OCI-LY1 (cell line): ENCODE data around the gene RABGAP1L.

Experiments used
- H2AFZ ChIP-seq: fragments of 200-600 bp; sonication (generic), shearing (Covaris generic); 2 replicates; pipeline ENCODE4 v1.6.0; 2014; ENCODE audit warnings: antibody characterized with exemption, mild to moderate bottlenecking, low read length
- H3F3A ChIP-seq: fragments of 200-600 bp; sonication (generic), shearing (Covaris generic); 2 replicates; pipeline ENCODE4 v1.6.0; 2014; ENCODE audit warnings: mild to moderate bottlenecking, antibody characterized with exemption, low read length, moderate library complexity; ENCODE audit not compliant: insufficient read depth
- H3K27ac ChIP-seq: fragments of 200-600 bp; sonication (generic); 2 replicates; pipeline ENCODE4 v1.5.1; 2014; ENCODE audit warnings: low read length, mixed run types, mild to moderate bottlenecking, low read depth; ENCODE audit not compliant: poor library complexity, severe bottlenecking
- H3K27me3 ChIP-seq: fragments of 200-600 bp; sonication (generic); 2 replicates; pipeline ENCODE4 v1.6.0; 2014; ENCODE audit warnings: antibody characterized with exemption, mild to moderate bottlenecking, low read length, moderate library complexity; ENCODE audit not compliant: insufficient read depth
- H3K36me3 ChIP-seq: fragments of 200-600 bp; sonication (generic); 2 replicates; pipeline ENCODE4 v1.6.1; 2014; ENCODE audit warnings: mild to moderate bottlenecking, antibody characterized with exemption, low read length, moderate library complexity, mixed read lengths; ENCODE audit not compliant: insufficient read depth
- H3K4me1 ChIP-seq: fragments of 200-600 bp; sonication (generic); 2 replicates; pipeline ENCODE4 v1.5.1; 2014; ENCODE audit warnings: mild to moderate bottlenecking, low read length, moderate library complexity; ENCODE audit not compliant: insufficient read depth, severe bottlenecking
- H3K4me2 ChIP-seq: fragments of 200-600 bp; sonication (generic), shearing (Covaris generic); 2 replicates; pipeline ENCODE4 v1.6.1; 2014; ENCODE audit warnings: low read length
- H3K4me3 ChIP-seq: fragments of 200-600 bp; sonication (generic); 2 replicates; pipeline ENCODE4 v1.5.1; 2014; ENCODE audit warnings: low read length, low read depth, mild to moderate bottlenecking, mixed read lengths; ENCODE audit not compliant: poor library complexity, severe bottlenecking
- H3K79me2 ChIP-seq: fragments of 200-600 bp; shearing (Covaris generic); 2 replicates; pipeline ENCODE4 v1.6.1; 2016; ENCODE audit warnings: mixed run types, low read length, mixed read lengths; ENCODE audit not compliant: insufficient read depth
- H3K9ac ChIP-seq: fragments of 200-600 bp; sonication (generic), shearing (Covaris generic); 2 replicates; pipeline ENCODE4 v1.6.1; 2014; ENCODE audit warnings: mild to moderate bottlenecking, low read length, mixed read lengths
- H3K9me2 ChIP-seq: fragments of 200-600 bp; sonication (generic), shearing (Covaris generic); 2 replicates; pipeline ENCODE4 v1.6.1; 2014; ENCODE audit warnings: low read depth, mild to moderate bottlenecking, low read length, mixed read lengths
- H3K9me3 ChIP-seq: fragments of 200-600 bp; shearing (Covaris generic); 2 replicates; pipeline ENCODE4 v1.6.1; 2014; ENCODE audit warnings: low read length, mixed read lengths
- H4K20me1 ChIP-seq: fragments of 200-600 bp; sonication (generic), shearing (Covaris generic); 2 replicates; pipeline ENCODE4 v1.6.0; 2016; ENCODE audit warnings: mild to moderate bottlenecking, low read length; ENCODE audit not compliant: insufficient read depth
- CTCF ChIP-seq: fragments of 200-600 bp; sonication (generic), shearing (Covaris generic); IDR thresholded peaks from 2 replicates; pipeline ENCODE4 v1.5.1; 2017; ENCODE audit warnings: mild to moderate bottlenecking, antibody characterized with exemption, low read length, moderate library complexity, mixed read lengths
- EZH2 ChIP-seq: fragments of 200-600 bp; sonication (generic), shearing (Covaris generic); IDR thresholded peaks from 2 replicates; pipeline ENCODE4 v1.8.0; 2017; ENCODE audit warnings: borderline replicate concordance, mixed run types, mild to moderate bottlenecking, antibody characterized with exemption, low read length, moderate library complexity, mixed read lengths

Gene RABGAP1L

GRCh38 chr1:174971466-174971865 lies 812.1 kb downstream of the RABGAP1L start:
- Histone ChIP-seq H3K9me2 (no peaks in the 10 kb centered on the region), H4K20me1 (no peaks in the 10 kb centered on the region), H3K9me3 (no peaks in the 10 kb centered on the region), H2AFZ (no peak overlapping the region), H3K4me2 (no peak overlapping the region), H3K27me3 (no peaks in the 10 kb centered on the region), H3F3A (no peaks in the 10 kb centered on the region), H3K36me3 (peaks cover 51% of the 10 kb centered on the region), H3K27ac (no peak overlapping the region), H3K4me1 (peaks cover 32% of the 10 kb centered on the region), H3K4me3 (no peak overlapping the region), H3K79me2 (no peaks in the 10 kb centered on the region), H3K9ac (no peak overlapping the region)
- no peak for TF ChIP-seq CTCF
- TF ChIP-seq EZH2 = no peak

GRCh38 chr1:174971902-174972301 lies 812.6 kb downstream of the RABGAP1L start:
- Histone ChIP-seq H3K27me3 (no peaks in the 10 kb centered on the region), H3K36me3 (peaks cover 55% of the 10 kb centered on the region), H3K9me3 (no peaks in the 10 kb centered on the region), H3K9ac (no peak overlapping the region), H3K27ac (no peak overlapping the region), H3K79me2 (no peaks in the 10 kb centered on the region), H3K4me3 (no peak overlapping the region), H4K20me1 (no peaks in the 10 kb centered on the region), H3K4me1 (peaks cover 28% of the 10 kb centered on the region), H3K9me2 (no peaks in the 10 kb centered on the region), H3F3A (no peaks in the 10 kb centered on the region), H3K4me2 (no peak overlapping the region), H2AFZ (no peak overlapping the region)
- TF ChIP-seq CTCF = no peak
- no peak for TF ChIP-seq EZH2

GRCh38 chr1:174974711-174975119 lies 815.4 kb downstream of the RABGAP1L start:
- Histone ChIP-seq H3K4me1 (no peaks in the 10 kb centered on the region), H3K36me3 (peaks cover 72% of the 10 kb centered on the region)

More at GRCh38 chr1:174974711-174975119, 815.4 kb downstream of the RABGAP1L start:
- Histone ChIP-seq H3K9ac (no peak overlapping the region), H3F3A (no peaks in the 10 kb centered on the region), H3K79me2 (no peaks in the 10 kb centered on the region), H4K20me1 (no peaks in the 10 kb centered on the region), H3K27ac (no peak overlapping the region), H3K9me3 (no peaks in the 10 kb centered on the region), H2AFZ (no peak overlapping the region), H3K9me2 (no peaks in the 10 kb centered on the region), H3K4me3 (no peak overlapping the region), H3K4me2 (no peak overlapping the region), H3K27me3 (no peaks in the 10 kb centered on the region)
- TF ChIP-seq CTCF (no peak), EZH2 (no peak)
